RWPE1 (cell line): Measurements from ENCODE around the gene ADCK2.
"Not testable (repeated sequence)": the region's sequence is repeated elsewhere in the genome, so short reads cannot be mapped to it uniquely, and the experiment has no call there.

Experiments
- CTCF ChIA-PET: fragments of 350-600 bp; sonication (Branson Sonifier 250); formaldehyde crosslinking; extraction: SDS; loops from one replicate; lab custom pipeline; 2021; lab: Yijun Ruan, JAX
- POLR2A ChIA-PET: fragments of 400-600 bp; formaldehyde crosslinking; extraction: SDS; loops from one replicate; lab custom pipeline; 2020; ENCODE audit warnings: antibody characterized with exemption; ENCODE audit not compliant: low non-redundant PET; lab: Yijun Ruan, JAX
- DNase-seq: peaks from one replicate; pipeline ENCODE4 v3.0.0; 2012; ENCODE audit warnings: low spot score
- H3K27ac ChIP-seq: fragments of 450-650 bp; 2 replicates; pipeline ENCODE4 v1.5.1; 2017
- TF ChIP-seq, protein P1 (sequence below): fragments of 450-650 bp; conservative IDR thresholded peaks from 2 replicates; pipeline ENCODE4 v1.5.1; 2017; ENCODE audit warnings: low read depth, mild to moderate bottlenecking

ADCK2 gene, protein sequence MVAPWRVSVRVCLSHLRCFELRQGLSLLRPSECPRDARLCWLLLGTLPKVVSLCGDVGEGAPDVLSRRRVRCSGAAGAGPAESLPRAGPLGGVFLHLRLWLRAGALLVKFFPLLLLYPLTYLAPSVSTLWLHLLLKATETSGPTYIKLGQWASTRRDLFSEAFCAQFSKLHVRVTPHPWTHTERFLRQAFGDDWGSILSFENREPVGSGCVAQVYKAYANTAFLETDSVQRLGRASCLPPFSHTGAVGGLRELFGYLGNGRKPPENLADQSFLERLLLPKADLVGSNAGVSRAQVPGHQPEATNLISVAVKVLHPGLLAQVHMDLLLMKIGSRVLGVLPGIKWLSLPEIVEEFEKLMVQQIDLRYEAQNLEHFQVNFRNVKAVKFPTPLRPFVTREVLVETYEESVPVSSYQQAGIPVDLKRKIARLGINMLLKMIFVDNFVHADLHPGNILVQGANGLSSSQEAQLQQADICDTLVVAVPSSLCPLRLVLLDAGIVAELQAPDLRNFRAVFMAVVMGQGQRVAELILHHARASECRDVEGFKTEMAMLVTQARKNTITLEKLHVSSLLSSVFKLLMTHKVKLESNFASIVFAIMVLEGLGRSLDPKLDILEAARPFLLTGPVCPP

DNA sequence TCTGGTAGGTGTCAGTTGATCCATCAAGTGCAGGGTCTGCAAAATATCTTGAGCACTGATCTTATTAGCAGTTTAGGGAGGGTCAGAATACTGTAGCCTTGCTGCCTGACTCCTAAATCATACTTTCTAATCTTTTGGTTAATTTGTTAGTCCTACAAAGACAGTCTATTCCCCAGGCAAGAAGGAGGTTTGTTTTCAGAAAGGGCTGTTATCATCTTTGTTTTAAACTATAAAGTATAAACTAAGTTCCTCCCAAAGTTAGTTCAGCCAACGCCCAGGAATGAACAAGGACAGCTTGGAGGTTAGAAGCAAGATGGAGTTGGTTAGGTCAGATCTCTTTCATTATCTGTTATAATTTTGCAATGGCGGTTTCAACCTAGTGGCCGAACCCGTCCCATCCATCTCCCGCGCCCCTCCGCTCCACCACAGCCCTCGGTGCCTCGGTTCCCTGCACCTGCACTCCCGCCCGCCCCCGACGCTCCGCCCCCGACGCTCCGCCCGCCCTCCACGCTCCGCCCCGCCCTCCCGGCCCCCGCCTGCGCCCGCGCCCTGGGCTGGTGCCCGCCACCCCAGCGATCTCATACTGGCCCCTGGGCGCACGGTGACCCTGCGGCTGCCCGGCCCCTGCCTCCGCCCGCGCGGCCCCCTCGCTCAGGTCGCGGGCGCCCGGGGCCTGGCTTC is at the start of gene ADCK2:
Gene ADCK2, plus strand, starts transcription at position 564 of the 681 bp plus-strand sequence. CDS start 386 bp downstream, outside the sequence.
- POLR2A ChIA-PET, result no interaction called here
- CTCF ChIA-PET, result no interaction called here

DNA sequence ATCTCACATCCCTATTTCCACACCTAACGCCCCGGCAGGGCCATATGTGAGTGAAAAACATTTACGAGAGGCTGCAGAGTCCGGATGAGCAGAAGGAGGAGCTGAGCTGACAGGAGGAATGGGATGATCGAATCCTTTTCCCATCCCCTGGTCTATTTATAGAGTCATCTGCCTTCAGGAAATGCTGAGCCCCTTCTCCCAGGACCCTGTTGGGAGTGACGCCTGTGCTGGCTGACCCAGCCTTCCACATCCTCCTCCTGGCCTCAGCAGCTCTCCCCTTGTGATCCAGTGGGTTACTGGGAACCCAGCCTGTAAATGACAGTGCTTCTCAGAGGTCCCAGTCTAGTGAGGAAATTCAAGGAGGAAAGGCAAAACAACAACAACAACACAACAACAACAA is 48.8 kb upstream of the ADCK2 start:
- H3K27ac ChIP-seq, result peak overlapping the region; percentile 5; the same call in 1 of the 2 replicates
- no peak for DNase-seq
- TF ChIP-seq, protein P1, sequence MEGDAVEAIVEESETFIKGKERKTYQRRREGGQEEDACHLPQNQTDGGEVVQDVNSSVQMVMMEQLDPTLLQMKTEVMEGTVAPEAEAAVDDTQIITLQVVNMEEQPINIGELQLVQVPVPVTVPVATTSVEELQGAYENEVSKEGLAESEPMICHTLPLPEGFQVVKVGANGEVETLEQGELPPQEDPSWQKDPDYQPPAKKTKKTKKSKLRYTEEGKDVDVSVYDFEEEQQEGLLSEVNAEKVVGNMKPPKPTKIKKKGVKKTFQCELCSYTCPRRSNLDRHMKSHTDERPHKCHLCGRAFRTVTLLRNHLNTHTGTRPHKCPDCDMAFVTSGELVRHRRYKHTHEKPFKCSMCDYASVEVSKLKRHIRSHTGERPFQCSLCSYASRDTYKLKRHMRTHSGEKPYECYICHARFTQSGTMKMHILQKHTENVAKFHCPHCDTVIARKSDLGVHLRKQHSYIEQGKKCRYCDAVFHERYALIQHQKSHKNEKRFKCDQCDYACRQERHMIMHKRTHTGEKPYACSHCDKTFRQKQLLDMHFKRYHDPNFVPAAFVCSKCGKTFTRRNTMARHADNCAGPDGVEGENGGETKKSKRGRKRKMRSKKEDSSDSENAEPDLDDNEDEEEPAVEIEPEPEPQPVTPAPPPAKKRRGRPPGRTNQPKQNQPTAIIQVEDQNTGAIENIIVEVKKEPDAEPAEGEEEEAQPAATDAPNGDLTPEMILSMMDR, result no peak
- CTCF ChIA-PET, result no interaction called here
- POLR2A ChIA-PET, result no interaction called here

More for the DNA sequence above, at the start of gene ADCK2:
- peak; percentile 76 for DNase-seq
- H3K27ac ChIP-seq, result peak within 1 kb of the TSS; percentile 67
- TF ChIP-seq, protein P1, result no peak

DNA sequence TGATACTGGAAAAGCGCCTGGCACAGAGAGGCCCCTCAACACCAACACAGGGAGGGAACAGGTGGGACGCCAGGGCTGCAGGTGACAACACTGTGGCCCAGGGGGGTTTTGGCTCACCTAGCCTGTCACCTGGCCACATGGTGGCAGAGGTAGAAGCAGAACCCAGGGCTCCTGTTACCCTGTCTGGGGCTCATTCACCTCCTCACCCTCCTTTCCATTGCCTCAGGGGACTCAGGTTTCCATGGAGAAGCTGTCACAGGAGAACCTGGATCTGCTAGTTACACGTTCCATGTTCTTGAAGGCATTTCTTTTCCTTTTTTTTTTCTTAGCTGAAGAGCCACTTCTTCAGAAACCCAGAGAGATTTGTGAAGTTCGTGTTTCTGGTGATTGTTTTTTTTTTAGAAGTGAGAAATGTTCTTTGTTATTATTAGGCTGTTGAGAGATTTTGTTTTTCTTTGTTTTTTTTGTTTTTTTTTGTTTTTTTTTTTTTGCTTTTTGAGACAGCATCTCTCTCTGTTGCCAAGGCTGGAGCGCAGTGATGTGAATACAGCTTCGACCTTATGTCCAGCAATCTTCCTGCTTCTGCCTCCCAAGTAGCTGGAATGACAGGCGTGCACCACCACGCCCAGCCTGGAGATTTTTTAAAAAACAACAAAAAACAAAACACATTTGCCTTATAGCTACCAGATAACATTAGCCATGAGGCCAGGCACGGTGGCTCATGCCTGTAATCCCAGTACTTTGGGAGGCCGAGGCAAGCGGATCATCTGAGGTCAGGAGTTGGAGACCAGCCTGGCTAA is 48.2 kb upstream of the ADCK2 start:
- H3K27ac ChIP-seq, result peak overlapping the region; percentile 5; the same call in 1 of the 2 replicates
- DNase-seq, result no peak
- TF ChIP-seq, protein P1, result no peak
- ChIA-PET CTCF (no interaction called here), POLR2A (no interaction called here)

DNA sequence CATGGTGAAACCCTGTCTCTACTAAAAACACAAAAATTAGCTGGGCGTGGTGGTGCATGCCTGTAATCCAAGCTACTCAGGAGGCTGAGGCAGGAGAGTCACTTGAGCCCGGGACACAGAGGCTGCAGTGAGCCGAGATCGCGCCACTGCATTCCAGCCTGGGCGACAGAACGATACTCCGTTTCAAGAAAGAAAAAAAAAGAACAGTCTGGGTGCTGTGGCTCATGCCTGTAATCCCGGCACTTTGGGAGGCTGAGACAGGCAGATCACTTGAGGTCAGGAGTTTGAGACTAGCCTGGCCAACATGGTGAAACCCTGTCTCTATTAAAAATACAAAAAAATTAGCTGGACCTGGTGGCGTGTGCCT is 47.6 kb upstream of the ADCK2 start:
- POLR2A ChIA-PET, CTCF ChIA-PET, DNase-seq, H3K27ac ChIP-seq: not testable (repeated sequence)

DNA sequence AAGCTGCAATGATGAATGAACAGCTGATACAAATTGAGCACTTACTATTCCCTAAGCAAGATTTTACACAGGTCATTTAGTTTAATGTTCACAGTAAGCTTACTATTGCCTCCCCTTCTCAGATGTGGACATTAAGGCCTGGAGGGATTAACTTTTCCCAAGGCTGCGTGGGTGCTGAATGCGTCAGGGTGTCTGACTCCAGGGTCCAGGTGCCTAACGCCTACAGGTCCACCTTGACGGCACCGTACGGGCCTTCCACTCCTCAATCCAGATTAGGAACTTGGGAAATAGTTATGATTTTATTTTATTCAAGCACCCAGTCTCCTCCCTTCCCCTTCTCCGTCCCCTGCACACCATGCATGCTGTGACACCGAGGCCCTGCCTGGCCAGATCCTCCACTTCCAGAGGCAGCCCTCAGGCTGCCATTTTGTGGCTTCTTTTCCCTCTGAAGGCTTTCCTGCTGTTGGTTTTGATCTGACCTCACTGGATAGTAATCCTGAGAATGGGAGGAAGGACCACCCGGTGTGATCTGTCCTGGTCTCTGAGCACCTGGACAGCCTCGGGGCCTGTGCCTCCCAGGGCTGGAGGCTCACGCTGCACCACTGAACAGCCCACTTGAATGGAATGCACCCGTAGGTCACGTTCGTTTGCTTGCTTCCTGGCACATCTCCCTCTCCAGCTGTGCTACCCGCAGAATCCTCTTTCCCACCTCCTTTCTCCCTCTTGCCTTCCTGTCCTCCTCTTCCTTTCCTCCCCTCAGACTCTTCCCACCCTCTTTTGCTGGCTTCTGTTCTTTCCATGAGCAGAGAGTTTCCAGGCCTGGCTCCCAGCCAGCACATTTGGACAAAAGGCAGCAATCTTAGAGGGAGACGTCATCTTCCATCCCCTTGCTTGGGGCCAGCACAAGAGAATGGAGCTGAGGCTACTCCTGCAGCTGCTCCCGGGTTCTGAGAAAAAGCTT is 46.6 kb upstream of the ADCK2 start:
- TF ChIP-seq, protein P1, result no peak
- DNase-seq, result peak; percentile 59
- CTCF ChIA-PET, result no interaction called here
- peak overlapping the region; percentile 77 for H3K27ac ChIP-seq
- POLR2A ChIA-PET, result no interaction called here

DNA sequence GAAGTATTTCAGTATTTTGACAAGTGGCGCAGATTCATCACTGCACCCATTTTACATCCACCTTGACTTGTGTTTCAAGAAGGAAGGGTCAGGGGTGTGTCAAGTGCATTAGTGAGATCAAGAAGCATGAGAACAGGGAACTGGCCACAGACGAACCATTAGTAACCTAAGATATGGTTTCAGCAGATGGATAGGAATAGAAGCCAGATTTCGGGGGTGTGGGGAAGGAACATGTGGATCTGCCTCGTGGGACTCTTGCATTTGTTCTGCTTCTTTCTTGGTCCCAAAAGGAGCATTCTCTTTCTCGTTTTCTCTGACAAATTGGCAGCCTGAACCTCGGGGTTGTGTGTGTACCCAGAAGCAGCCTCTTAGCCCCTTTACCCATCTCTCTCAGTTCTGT is 41.7 kb upstream of the ADCK2 start:
- ChIA-PET CTCF (no interaction called here), POLR2A (no interaction called here)
- DNase-seq, result no peak
- TF ChIP-seq, protein P1, result no peak
- no peak overlapping the region for H3K27ac ChIP-seq
